Kidney (tissue), 14 donors: ENCODE results near the gene C13orf46. TPM values are rescaled to one million over a fixed set of nuclear protein-coding genes. Genes with fewer than 3 reads are reported as not detected.
A peak's percentile ranks its signal among the peaks of the same experiment; 100 is the strongest.
"Not testable (repeated sequence)": the region's sequence is repeated elsewhere in the genome, so short reads cannot be mapped to it uniquely, and the experiment has no call there.

Source experiments
- DNase-seq, 5 donors: peaks; one replicate each; pipeline ENCODE4 v3.0.0-alpha.2; 2013 to 2020
- FAIRE-seq: peaks from 2 replicates; lab custom pipeline; 2012; peaks lifted over from hg19 to GRCh38; lab: Jason Lieb, UNC
- H3K27ac ChIP-seq, 2 donors: one replicate each; pipeline ENCODE4 v1.7.0; 2013; ENCODE audit warnings: low read depth in 2 of 2, low read length in 2 of 2, inconsistent platforms in 1 of 2
- H3K27me3 ChIP-seq: one replicate; pipeline ENCODE4 v1.7.1; 2013; ENCODE audit warnings: low read length, inconsistent platforms; ENCODE audit not compliant: control insufficient read depth, insufficient read depth
- H3K36me3 ChIP-seq, 3 donors: one replicate each; pipeline versions ENCODE4 v1.7.0 to v1.7.1; 2013; ENCODE audit warnings: low read length in 3 of 3, control low read depth in 1 of 3, inconsistent platforms in 1 of 3; ENCODE audit not compliant: insufficient read depth in 3 of 3, control insufficient read depth in 2 of 3
- H3K4me1 ChIP-seq, 3 donors: one replicate each; pipeline versions ENCODE4 v1.7.0 to v1.7.1; 2013; ENCODE audit warnings: low read length in 3 of 3, inconsistent platforms in 1 of 3, low read depth in 1 of 3; ENCODE audit not compliant: control insufficient read depth in 2 of 3, insufficient read depth in 2 of 3
- H3K4me3 ChIP-seq, 3 donors: one replicate each; pipeline versions ENCODE4 v1.7.0 to v1.8.1; 2013; ENCODE audit warnings: low read length in 3 of 3, control low read depth in 1 of 3, inconsistent platforms in 1 of 3
- H3K9ac ChIP-seq, 3 donors: one replicate each; pipeline versions ENCODE4 v1.7.0 to v1.7.1; 2013; ENCODE audit warnings: low read length in 3 of 3, control low read depth in 1 of 3, inconsistent platforms in 1 of 3
- H3K9me3 ChIP-seq, 3 donors: one replicate each; pipeline versions ENCODE4 v1.7.0 to v1.7.1; 2013; ENCODE audit warnings: low read length in 3 of 3, control low read depth in 1 of 3, inconsistent platforms in 1 of 3; ENCODE audit not compliant: control insufficient read depth in 2 of 3, insufficient read depth in 1 of 3
- intact Hi-C: fragments of 100-400 bp; cut with DNase I; formaldehyde crosslinking; loops from one replicate; pipeline ENCODE4 v1.11.1; 2022
- polyA plus RNA-seq: library from polyadenylated mRNA; stranded (reverse); fragments of 350-450 nt; fragmentation: Illumina TruSeq; extraction: RNeasy Lipid Tissue Mini Kit (QIAGEN cat#74804); gene quantifications from one replicate; pipeline ENCODE4 v1.2.3, GENCODE V29; 2014; ENCODE audit warnings: low read depth, low replicate concordance; ENCODE audit not compliant: insufficient read depth
- total RNA-seq: library from RNA; stranded (reverse); fragmentation: NEBNext Ultra II Directional; extraction: Animal tissue kit (Norgen Biotek cat#: 25700); gene quantifications from one replicate; pipeline ENCODE4 v1.2.1, GENCODE V29; 2021
- TF ChIP-seq, protein P1 (sequence below): IDR thresholded peaks from 3 replicates; pipeline ENCODE4 v1.5.1; 2012; ENCODE audit warnings: mild to moderate bottlenecking, moderate library complexity, borderline replicate concordance; ENCODE audit not compliant: insufficient read depth; ENCODE audit errors: extremely low read depth
- donor health status: control.
- donor health status: control.
- donor health status: control.
- donor health status: control.
- donor health status: control.
- donor health status: DM: yes; HTN: yes; CAD: no.
- donor health status: Normal renal cell carcinoma (clear cell type).

Gene C13orf46
- total and polyA plus RNA-seq, 2 donors from 2014 or later = 1.1 TPM; not detected in 1

DNA sequence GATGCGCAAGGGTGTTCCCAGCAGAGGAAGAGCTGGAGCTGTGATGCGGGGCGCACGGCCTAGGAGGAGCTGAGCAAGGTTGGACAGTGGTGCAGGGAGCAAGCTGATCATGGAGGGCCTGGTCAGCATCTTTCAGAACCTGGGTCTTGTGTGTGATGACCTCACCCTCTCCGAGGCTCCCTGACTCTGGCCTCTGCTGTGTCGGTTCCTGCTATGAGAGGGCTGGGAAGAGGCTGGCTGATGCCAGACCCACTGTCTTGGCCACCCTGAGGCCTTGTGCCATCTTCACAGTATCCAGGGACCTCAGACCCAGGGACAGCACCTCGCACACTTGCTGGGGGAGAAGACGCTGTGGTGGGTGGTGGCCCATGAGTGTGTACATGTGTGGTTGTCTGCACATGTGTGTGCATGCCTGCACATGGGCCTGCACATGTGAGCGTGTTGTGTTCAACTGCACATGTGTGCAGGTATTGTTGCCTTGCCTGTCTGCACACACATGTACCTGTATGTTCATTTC lies 16.5 kb upstream of the C13orf46 start:
- Histone ChIP-seq H3K4me3 (no peak overlapping the region), H3K27ac (no peak overlapping the region), H3K4me1 (no peaks in the 10 kb centered on the region), H3K9ac (no peak overlapping the region), H3K36me3 (peaks cover 6 to 10% (median 7%) of the 10 kb centered on the region in 3 donors), H3K27me3 (no peaks in the 10 kb centered on the region), H3K9me3 (no peaks in the 10 kb centered on the region)
- intact Hi-C loops = no loop called here
- DNase-seq = peak in 1 of 5 donors; percentile 34
- FAIRE-seq = no peak
- TF ChIP-seq, protein P1, sequence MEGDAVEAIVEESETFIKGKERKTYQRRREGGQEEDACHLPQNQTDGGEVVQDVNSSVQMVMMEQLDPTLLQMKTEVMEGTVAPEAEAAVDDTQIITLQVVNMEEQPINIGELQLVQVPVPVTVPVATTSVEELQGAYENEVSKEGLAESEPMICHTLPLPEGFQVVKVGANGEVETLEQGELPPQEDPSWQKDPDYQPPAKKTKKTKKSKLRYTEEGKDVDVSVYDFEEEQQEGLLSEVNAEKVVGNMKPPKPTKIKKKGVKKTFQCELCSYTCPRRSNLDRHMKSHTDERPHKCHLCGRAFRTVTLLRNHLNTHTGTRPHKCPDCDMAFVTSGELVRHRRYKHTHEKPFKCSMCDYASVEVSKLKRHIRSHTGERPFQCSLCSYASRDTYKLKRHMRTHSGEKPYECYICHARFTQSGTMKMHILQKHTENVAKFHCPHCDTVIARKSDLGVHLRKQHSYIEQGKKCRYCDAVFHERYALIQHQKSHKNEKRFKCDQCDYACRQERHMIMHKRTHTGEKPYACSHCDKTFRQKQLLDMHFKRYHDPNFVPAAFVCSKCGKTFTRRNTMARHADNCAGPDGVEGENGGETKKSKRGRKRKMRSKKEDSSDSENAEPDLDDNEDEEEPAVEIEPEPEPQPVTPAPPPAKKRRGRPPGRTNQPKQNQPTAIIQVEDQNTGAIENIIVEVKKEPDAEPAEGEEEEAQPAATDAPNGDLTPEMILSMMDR = no peak

DNA sequence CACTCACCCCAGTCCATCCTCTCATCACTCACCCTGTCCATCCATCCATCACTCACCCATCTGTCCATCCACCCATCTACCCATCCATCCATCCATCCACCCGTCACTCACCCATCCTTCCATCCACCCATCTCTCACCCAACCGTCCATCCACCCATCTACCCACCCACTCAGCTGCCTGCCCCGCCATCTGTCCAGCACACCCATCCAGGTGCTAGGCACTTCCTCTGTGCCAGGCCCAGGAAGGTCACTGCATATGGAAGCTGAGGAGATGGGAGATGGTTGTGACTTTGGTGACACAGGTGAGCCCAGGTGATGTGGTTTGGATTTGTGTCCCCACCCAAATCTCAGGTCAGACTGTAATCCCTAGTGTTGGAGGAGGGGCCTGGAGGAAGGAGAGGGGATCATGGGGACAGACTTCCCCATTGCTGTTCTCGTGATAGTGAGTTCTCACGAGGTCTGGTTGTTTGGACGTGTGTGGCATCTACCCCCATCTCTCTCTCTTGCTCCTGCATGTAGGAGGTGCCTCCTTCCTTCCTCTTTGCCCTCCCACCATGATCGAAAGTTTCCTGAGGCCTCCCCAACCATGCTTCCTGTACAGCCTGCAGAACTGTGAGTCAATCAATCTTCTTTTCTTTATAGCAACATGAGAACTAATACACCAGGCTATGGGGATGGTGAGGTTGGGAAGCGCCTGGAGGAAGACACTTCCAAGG lies 15.9 kb upstream of the C13orf46 start:
- DNase-seq (peak in 1 of 5 donors; percentile 41), FAIRE-seq (no peak)
- intact Hi-C loops = no loop called here
- H3K36me3 ChIP-seq = peaks cover 6 to 10% (median 7%) of the 10 kb centered on the region in 3 donors
- no peak overlapping the region for H3K27ac ChIP-seq
- H3K4me1 ChIP-seq = no peaks in the 10 kb centered on the region
- no peaks in the 10 kb centered on the region for H3K9me3 ChIP-seq
- H3K9ac ChIP-seq = no peak overlapping the region
- H3K4me3 ChIP-seq = no peak overlapping the region
- TF ChIP-seq, protein P1 = no peak
- H3K27me3 ChIP-seq = no peaks in the 10 kb centered on the region

DNA sequence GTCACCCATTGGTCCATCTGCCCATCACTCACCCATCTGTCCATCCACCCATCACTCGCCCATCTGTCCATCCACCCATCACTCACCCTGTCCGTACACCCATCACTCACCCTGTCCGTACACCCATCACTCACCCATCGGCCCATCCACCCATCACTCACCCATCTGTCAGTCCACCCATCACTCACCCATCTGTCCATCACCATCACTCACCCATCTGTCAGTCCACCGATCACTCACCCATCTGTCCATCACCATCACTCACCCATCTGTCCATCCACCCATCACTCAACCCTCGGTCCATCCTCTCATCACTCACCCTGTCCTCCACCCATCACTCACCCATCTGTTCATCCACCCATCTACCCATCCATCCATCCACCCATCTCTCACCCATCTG lies 15.0 kb upstream of the C13orf46 start:
- H3K9me3 ChIP-seq, H3K27me3 ChIP-seq, H3K4me1 ChIP-seq, intact Hi-C loops, FAIRE-seq, H3K4me3 ChIP-seq, H3K9ac ChIP-seq, H3K27ac ChIP-seq: not testable (repeated sequence)
- peak in 1 of 5 donors; percentile 21 for DNase-seq
- peaks cover 6 to 10% (median 7%) of the 10 kb centered on the region in 3 donors for H3K36me3 ChIP-seq

DNA sequence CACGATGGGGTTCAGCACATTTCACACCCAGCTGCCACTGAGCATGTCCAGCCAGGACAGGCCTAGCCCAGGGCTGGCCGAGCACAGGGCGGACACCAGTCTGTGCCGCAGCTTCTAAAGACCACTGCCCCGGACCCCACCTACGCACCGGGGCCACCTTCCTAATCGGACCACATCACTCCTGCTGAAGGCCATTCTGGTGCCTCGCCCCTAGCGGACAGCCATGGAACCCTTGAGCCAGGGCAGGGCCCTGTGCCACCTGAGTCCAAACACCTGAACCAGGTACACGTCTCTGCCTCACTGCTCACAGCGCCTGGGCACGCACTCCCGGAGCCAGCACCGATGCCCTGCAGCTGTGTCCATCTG lies 8.4 kb upstream of the C13orf46 start:
- H3K36me3 ChIP-seq = peaks cover 0 to 3% (median 0%) of the 10 kb centered on the region in 3 donors
- intact Hi-C loops = no loop called here
- DNase-seq (peak in 1 of 5 donors; percentile 70), FAIRE-seq (no peak)
- TF ChIP-seq, protein P1 = no peak
- no peaks in the 10 kb centered on the region for H3K27me3 ChIP-seq
- peaks cover 0 to 1% (median 0%) of the 10 kb centered on the region in 3 donors for H3K4me1 ChIP-seq
- no peak overlapping the region for H3K9ac ChIP-seq
- no peak overlapping the region for H3K27ac ChIP-seq
- H3K4me3 ChIP-seq = no peak overlapping the region
- no peaks in the 10 kb centered on the region for H3K9me3 ChIP-seq
